SK-N-SH (cell line): ENCODE measurements around the gene XIAP. TPM values are rescaled to one million over a fixed set of nuclear protein-coding genes. Genes with fewer than 3 reads are reported as not detected.

ENCODE experiments used
- CTCF ChIA-PET: fragments of 300-600, 350-600 bp; formaldehyde crosslinking; extraction: SDS; loops from one replicate; lab custom pipeline; 2021; lab: Yijun Ruan, JAX
- POLR2A ChIA-PET: fragments of 350-600 bp; sonication (Branson Sonifier 250); formaldehyde crosslinking; extraction: SDS; loops from one replicate; lab custom pipeline; 2020; ENCODE audit warnings: antibody characterized with exemption, inconsistent platforms; lab: Yijun Ruan, JAX
- DNase-seq: peaks from one replicate; pipeline ENCODE4 v3.0.0; 2012
- H2AFZ ChIP-seq: fragments of 200-600 bp; sonication (generic); 2 replicates; pipeline ENCODE4 v1.8.1; 2016; ENCODE audit warnings: antibody characterized with exemption, mild to moderate bottlenecking, low read depth
- H3F3A ChIP-seq: fragments of 200-600 bp; sonication (generic); replicated peaks from 2 replicates; pipeline ENCODE3; 2016; ENCODE audit warnings: antibody characterized with exemption, mild to moderate bottlenecking; ENCODE audit not compliant: insufficient read depth
- H3K27ac ChIP-seq, 2 experiments: fragments of 200-500 bp in 1 of 2; fragments of 200-600 bp in 1 of 2; sonication (Bioruptor generic) in 1 of 2; sonication (generic), shearing (Covaris generic) in 1 of 2; 2 replicates each; pipeline versions ENCODE4 v1.5.1 to v1.6.1; 2014 to 2016; ENCODE audit warnings: low read depth in 2 of 2, inconsistent platforms in 1 of 2, low read length in 1 of 2, mild to moderate bottlenecking in 1 of 2, mixed read lengths in 1 of 2
- H3K27me3 ChIP-seq: fragments of 200-600 bp; sonication (generic), shearing (Covaris generic); 2 replicates; pipeline ENCODE4 v1.6.1; 2016; ENCODE audit warnings: mixed run types; ENCODE audit not compliant: insufficient read depth
- H3K36me3 ChIP-seq, 2 experiments: fragments of 200-500 bp in 1 of 2; fragments of 200-600 bp in 1 of 2; sonication (Bioruptor generic) in 1 of 2; sonication (generic) in 1 of 2; replicated peaks in 1 of 2; 2 replicates each; pipeline versions ENCODE3 to v1.5.1; 2014 to 2016; ENCODE audit warnings: low read length in 1 of 2, mild to moderate bottlenecking in 1 of 2; ENCODE audit not compliant: insufficient read depth in 2 of 2, control insufficient read depth in 1 of 2
- H3K4me1 ChIP-seq, 2 experiments: fragments of 200-500 bp in 1 of 2; fragments of 200-600 bp in 1 of 2; sonication (Bioruptor generic) in 1 of 2; sonication (generic), shearing (Covaris generic) in 1 of 2; 2 replicates each; pipeline versions ENCODE4 v1.5.1 to v1.6.1; 2014 to 2016; ENCODE audit warnings: low read depth in 1 of 2, low read length in 1 of 2, mixed run types in 1 of 2; ENCODE audit not compliant: insufficient read depth in 2 of 2, control insufficient read depth in 1 of 2
- H3K4me2 ChIP-seq: fragments of 200-600 bp; sonication (generic), shearing (Covaris generic); 2 replicates; pipeline ENCODE4 v1.6.1; 2017; ENCODE audit warnings: mixed run types
- H3K4me3 ChIP-seq, 2 experiments: fragments of 200-500 bp in 1 of 2; fragments of 200-600 bp in 1 of 2; sonication (Bioruptor generic) in 1 of 2; sonication (generic), shearing (Covaris generic) in 1 of 2; 2 replicates each; pipeline versions ENCODE4 v1.5.1 to v1.8.1; 2014 to 2016; ENCODE audit warnings: low read depth in 2 of 2, inconsistent platforms in 1 of 2, low read length in 1 of 2, mild to moderate bottlenecking in 1 of 2, mixed read lengths in 1 of 2, moderate library complexity in 1 of 2
- H3K79me2 ChIP-seq: fragments of 200-600 bp; sonication (generic); 2 replicates; pipeline ENCODE4 v1.8.1; 2017; ENCODE audit warnings: mild to moderate bottlenecking; ENCODE audit not compliant: insufficient read depth
- H3K9ac ChIP-seq: fragments of 200-600 bp; sonication (generic); 2 replicates; pipeline ENCODE4 v1.6.1; 2017; ENCODE audit warnings: mixed run types
- H3K9me2 ChIP-seq: fragments of 200-600 bp; sonication (generic); 2 replicates; pipeline ENCODE4 v1.6.1; 2017; ENCODE audit warnings: mixed run types
- H3K9me3 ChIP-seq: fragments of 200-600 bp; sonication (generic); 2 replicates; pipeline ENCODE4 v1.6.1; 2017; ENCODE audit warnings: mixed run types, mild to moderate bottlenecking, moderate library complexity
- H4K20me1 ChIP-seq: fragments of 200-600 bp; sonication (generic); 2 replicates; pipeline ENCODE4 v1.6.1; 2017; ENCODE audit warnings: mild to moderate bottlenecking, mixed run types; ENCODE audit not compliant: insufficient read depth
- CHD2 ChIP-seq: fragments of 150-350 bp; IDR thresholded peaks from 2 replicates; pipeline ENCODE4 v1.6.1; 2018; ENCODE audit warnings: low read length; ENCODE audit not compliant: partially characterized antibody
- EZH2phosphoT487 ChIP-seq: fragments of 200-600 bp; sonication (generic); IDR thresholded peaks from 2 replicates; pipeline ENCODE4 v1.6.1; 2017; ENCODE audit warnings: low read depth, mixed run types, mild to moderate bottlenecking, antibody characterized with exemption, moderate library complexity, borderline replicate concordance
- FOSL2 ChIP-seq: IDR thresholded peaks from 2 replicates; pipeline ENCODE4 v1.4.0; 2012; ENCODE audit warnings: low read depth, mild to moderate bottlenecking, moderate library complexity, borderline replicate concordance
- FOXM1 ChIP-seq: IDR thresholded peaks from 2 replicates; pipeline ENCODE4 v1.4.0; 2012; ENCODE audit warnings: low read depth, mild to moderate bottlenecking
- GABPA ChIP-seq: IDR thresholded peaks from 2 replicates; pipeline ENCODE4 v1.4.0; 2012; ENCODE audit warnings: low read depth, mild to moderate bottlenecking
- GATA2 ChIP-seq: sonication (generic); formaldehyde crosslinking; IDR thresholded peaks from 2 replicates; pipeline ENCODE4 v1.5.0; 2020; ENCODE audit warnings: mild to moderate bottlenecking, missing genetic modification reagents
- IRF3 ChIP-seq: fragments of 150-350 bp; IDR thresholded peaks from 2 replicates; pipeline ENCODE4 v1.6.1; 2016; ENCODE audit warnings: mild to moderate bottlenecking, low read depth, low read length
- JUND ChIP-seq: IDR thresholded peaks from 2 replicates; pipeline ENCODE4 v1.4.0; 2012
- MAX ChIP-seq: IDR thresholded peaks from 2 replicates; pipeline ENCODE4 v1.4.0; 2012; ENCODE audit warnings: low read depth
- MXI1 ChIP-seq: IDR thresholded peaks from 2 replicates; pipeline ENCODE4 v1.6.1; 2012; ENCODE audit warnings: mild to moderate bottlenecking, low read depth, low read length, improper control_type of control experiment
- NRF1 ChIP-seq: IDR thresholded peaks from 2 replicates; pipeline ENCODE4 v1.6.1; 2012; ENCODE audit warnings: low read depth, mild to moderate bottlenecking, low read length
- PBX3 ChIP-seq: IDR thresholded peaks from 2 replicates; pipeline ENCODE4; 2012
- POLR2AphosphoS5 ChIP-seq: IDR thresholded peaks from 2 replicates; pipeline ENCODE4 v1.6.1; 2012; ENCODE audit warnings: low read depth, low read length
- RFX5 ChIP-seq: IDR thresholded peaks from 2 replicates; pipeline ENCODE4 v1.6.1; 2012; ENCODE audit warnings: mild to moderate bottlenecking, improper control_type of control experiment, low read length
- SIN3A ChIP-seq: IDR thresholded peaks from 2 replicates; pipeline ENCODE4 v1.6.1; 2012; ENCODE audit warnings: low read depth, mild to moderate bottlenecking, low read length, moderate library complexity, borderline replicate concordance
- TAF1 ChIP-seq: IDR thresholded peaks from 2 replicates; pipeline ENCODE4 v1.6.1; 2012; ENCODE audit warnings: low read depth, mild to moderate bottlenecking, low read length, moderate library complexity, borderline replicate concordance
- TCF12 ChIP-seq: IDR thresholded peaks from 2 replicates; pipeline ENCODE4 v1.4.0; 2012
- YY1 ChIP-seq: IDR thresholded peaks from 2 replicates; pipeline ENCODE4 v1.4.0; 2012; ENCODE audit warnings: low read depth, mild to moderate bottlenecking
- ZBTB33 ChIP-seq: IDR thresholded peaks from 2 replicates; pipeline ENCODE4 v1.4.0; 2012; ENCODE audit warnings: low read depth, borderline replicate concordance
- WGBS: methylation state at CpG from one replicate; pipeline ENCODE4 v1.1.6; 2017; ENCODE audit warnings: low lambda C conversion rate; 5-methylcytosine and 5-hydroxymethylcytosine counted together
- polyA plus RNA-seq, 3 experiments: library from polyadenylated mRNA; depleted of rRNA; stranded (reverse); fragments of >200 nt; gene quantifications; 2 replicates each; pipeline ENCODE4 v1.2.3, GENCODE V29; 2012
- TF ChIP-seq, protein P1 (sequence below): fragments of 200-600 bp; sonication (generic); IDR thresholded peaks from 2 replicates; pipeline ENCODE4 v1.6.1; 2017; ENCODE audit warnings: antibody characterized with exemption, mild to moderate bottlenecking, moderate library complexity

XIAP gene
- polyA plus RNA-seq (2012; rRNA removed): 8.0 and 9.1 TPM in 2 replicates
- 10.7 and 12.1 TPM in 2 replicates for polyA plus RNA-seq (2012; cell fraction: cytosol; rRNA removed)
- 8.1 and 9.3 TPM in 2 replicates for polyA plus RNA-seq (2012; cell fraction: nucleus; rRNA removed)

GRCh38 chrX:123859846-123860838 is at the start of gene XIAP:
Gene XIAP (plus strand): TSS chrX:123860053. CDS start chrX:123885663, 25,610 bp downstream.
- Histone ChIP-seq H3K4me3 (peak within 1 kb of the TSS; percentile 55 to 68), H3K4me2 (peak within 1 kb of the TSS; percentile 75), H3K9me3 (no peaks in the 10 kb centered on the region; the same call in 1 of the 2 replicates), H3K4me1 (no peaks in the 10 kb centered on the region), H3K27ac (peak within 1 kb of the TSS; percentile 90 to 95), H4K20me1 (peaks cover 3% of the 10 kb centered on the region; the same call in 1 of the 2 replicates), H3K9ac (peak within 1 kb of the TSS; percentile 96), H3K9me2 (no peaks in the 10 kb centered on the region), H3F3A (peaks cover 12% of the 10 kb centered on the region), H3K79me2 (peaks cover 46% of the 10 kb centered on the region), H3K36me3 (peaks cover 0 to 5% of the 10 kb centered on the region in 2 experiments), H2AFZ (peak within 1 kb of the TSS; percentile 48), H3K27me3 (no peaks in the 10 kb centered on the region)
- TF ChIP-seq POLR2AphosphoS5: peak; percentile 56
- no peak for TF ChIP-seq TCF12
- no peak for TF ChIP-seq ZBTB33
- peak; percentile 75 for TF ChIP-seq PBX3
- peak; percentile 17; the same call in 1 of the 2 replicates for TF ChIP-seq MXI1
- TF ChIP-seq TAF1: peak; percentile 32; the same call in 1 of the 2 replicates
- TF ChIP-seq MAX: peak; percentile 49; the same call in 1 of the 2 replicates
- no peak for TF ChIP-seq CHD2
- peak; percentile 48; the same call in 1 of the 2 replicates for TF ChIP-seq GABPA
- TF ChIP-seq YY1: peak; percentile 81; the same call in 1 of the 2 replicates
- WGBS: 15% methylated on average over 29 of the region's 62 CpGs
- CTCF ChIA-PET: no interaction called here
- POLR2A ChIA-PET: interaction anchor here (0.7 kb wide), 1 partner anchor 100 kb away, joined by 3 read pairs; no protein-coding TSS in a partner anchor
- peak; percentile 91 for DNase-seq

- Histone ChIP-seq H3K4me3 (no peak overlapping the region), H3K27ac (no peak overlapping the region), H3K4me2 (no peak overlapping the region), H3K9ac (no peak overlapping the region), H2AFZ (no peak overlapping the region), H3K79me2 (no peaks in the 10 kb centered on the region), H3K9me3 (no peaks in the 10 kb centered on the region), H4K20me1 (no peaks in the 10 kb centered on the region), H3K9me2 (no peaks in the 10 kb centered on the region), H3K27me3 (no peaks in the 10 kb centered on the region), H3K36me3 (no peaks in the 10 kb centered on the region), H3F3A (no peaks in the 10 kb centered on the region), H3K4me1 (no peaks in the 10 kb centered on the region)
- no peak for DNase-seq
- ChIA-PET POLR2A (no interaction called here), CTCF (interaction anchor here (0.6 kb wide), 1 partner anchor 238 kb away, joined by 4 read pairs; no protein-coding TSS in a partner anchor)
- WGBS: 61% methylated on average over 2 of the region's 2 CpGs
- no peak for TF ChIP-seq JUND
- no peak for TF ChIP-seq SIN3A
- no peak for TF ChIP-seq FOSL2
- no peak for TF ChIP-seq TCF12
- no peak for TF ChIP-seq GATA2
- no peak for TF ChIP-seq NRF1
- TF ChIP-seq, protein P1, sequence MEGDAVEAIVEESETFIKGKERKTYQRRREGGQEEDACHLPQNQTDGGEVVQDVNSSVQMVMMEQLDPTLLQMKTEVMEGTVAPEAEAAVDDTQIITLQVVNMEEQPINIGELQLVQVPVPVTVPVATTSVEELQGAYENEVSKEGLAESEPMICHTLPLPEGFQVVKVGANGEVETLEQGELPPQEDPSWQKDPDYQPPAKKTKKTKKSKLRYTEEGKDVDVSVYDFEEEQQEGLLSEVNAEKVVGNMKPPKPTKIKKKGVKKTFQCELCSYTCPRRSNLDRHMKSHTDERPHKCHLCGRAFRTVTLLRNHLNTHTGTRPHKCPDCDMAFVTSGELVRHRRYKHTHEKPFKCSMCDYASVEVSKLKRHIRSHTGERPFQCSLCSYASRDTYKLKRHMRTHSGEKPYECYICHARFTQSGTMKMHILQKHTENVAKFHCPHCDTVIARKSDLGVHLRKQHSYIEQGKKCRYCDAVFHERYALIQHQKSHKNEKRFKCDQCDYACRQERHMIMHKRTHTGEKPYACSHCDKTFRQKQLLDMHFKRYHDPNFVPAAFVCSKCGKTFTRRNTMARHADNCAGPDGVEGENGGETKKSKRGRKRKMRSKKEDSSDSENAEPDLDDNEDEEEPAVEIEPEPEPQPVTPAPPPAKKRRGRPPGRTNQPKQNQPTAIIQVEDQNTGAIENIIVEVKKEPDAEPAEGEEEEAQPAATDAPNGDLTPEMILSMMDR: no peak
- no peak for TF ChIP-seq EZH2phosphoT487
- TF ChIP-seq TAF1: no peak
- no peak for TF ChIP-seq FOXM1
- no peak for TF ChIP-seq MXI1
- no peak for TF ChIP-seq RFX5
- no peak for TF ChIP-seq IRF3
Measured at GRCh38 chrX:123814343-123814742, 45.5 kb upstream of the XIAP start.
